HUES6 (cell line): ENCODE data around the gene EPN2.

Experiments used
- H3K27ac ChIP-seq: 2 replicates; pipeline ENCODE4 v1.7.0; 2013; ENCODE audit warnings: low read depth, mild to moderate bottlenecking, low read length, inconsistent platforms
- H3K27me3 ChIP-seq: 2 replicates; pipeline ENCODE4 v1.6.1; 2013; ENCODE audit warnings: low read length; ENCODE audit not compliant: control insufficient read depth, insufficient read depth
- H3K36me3 ChIP-seq: 2 replicates; pipeline ENCODE4 v1.6.1; 2013; ENCODE audit warnings: low read length; ENCODE audit not compliant: control insufficient read depth, insufficient read depth
- H3K4me1 ChIP-seq: 2 replicates; pipeline ENCODE4 v1.6.1; 2013; ENCODE audit warnings: low read length; ENCODE audit not compliant: control insufficient read depth, insufficient read depth
- H3K4me3 ChIP-seq: 2 replicates; pipeline ENCODE4 v1.5.1; 2013; ENCODE audit warnings: low read depth, low read length
- H3K9ac ChIP-seq: one replicate; pipeline ENCODE4 v1.6.1; 2013; ENCODE audit warnings: mild to moderate bottlenecking, low read length
- H3K9me3 ChIP-seq: 2 replicates; pipeline ENCODE4 v1.6.1; 2013; ENCODE audit warnings: low read depth, low read length; ENCODE audit not compliant: control insufficient read depth, insufficient read depth

The EPN2 gene

DNA sequence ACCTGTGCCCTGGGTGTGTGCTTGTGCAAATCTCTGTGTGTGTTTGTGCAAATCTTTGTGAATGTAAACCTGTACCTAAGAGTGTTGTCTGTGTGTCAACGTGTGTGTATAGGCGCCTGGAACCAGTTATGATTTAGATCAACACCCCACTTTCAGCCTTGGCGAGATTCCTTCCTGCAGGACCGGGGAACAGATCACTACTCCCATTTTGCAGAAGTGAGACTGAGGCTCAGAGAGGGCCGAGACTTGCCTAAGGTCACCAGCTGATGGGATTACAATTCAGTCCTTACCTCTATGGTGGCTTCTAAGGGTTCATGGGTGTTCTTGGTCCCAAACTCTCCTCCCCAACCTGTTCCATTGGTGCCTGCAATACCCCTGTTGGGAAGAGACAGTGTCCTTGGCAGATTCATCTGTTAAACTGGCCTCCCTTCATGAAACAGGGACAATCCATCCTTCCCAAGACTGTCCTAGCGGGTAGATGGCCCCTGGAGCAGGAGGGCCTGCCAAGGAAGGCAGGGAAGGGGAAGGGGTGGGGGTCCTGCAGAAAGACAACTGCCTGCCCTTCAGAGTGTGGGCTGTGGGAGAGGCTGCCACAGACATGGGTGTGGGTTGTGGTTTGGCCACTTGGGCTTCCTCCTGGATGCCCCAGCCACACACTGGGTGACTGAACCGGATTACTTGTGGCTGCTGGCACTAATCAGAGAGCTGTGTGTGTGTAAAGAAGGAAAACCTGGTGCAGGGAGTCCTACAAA, 134.3 kb downstream of the EPN2 start:
- Histone ChIP-seq H3K9me3 (no peaks in the 10 kb centered on the region), H3K4me3 (no peak overlapping the region)

DNA sequence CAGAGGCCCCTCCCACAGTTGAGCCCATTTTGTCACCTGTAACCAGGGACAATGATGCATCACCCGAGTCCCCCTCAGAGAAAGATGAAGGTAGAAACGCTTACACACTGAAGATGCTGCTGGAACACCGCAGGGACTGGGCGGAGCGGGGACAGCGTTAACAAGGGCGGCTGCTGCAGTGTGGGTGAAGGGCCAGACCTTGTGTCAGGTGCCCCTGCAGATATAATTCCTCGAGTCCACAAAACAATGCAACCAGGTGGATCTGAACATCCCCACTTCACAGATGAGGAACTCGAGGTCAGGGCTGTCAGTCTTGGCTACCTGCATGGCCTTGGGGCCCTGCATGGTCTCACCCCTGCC, 134.8 kb downstream of the EPN2 start:
- H3K27me3 ChIP-seq, result no peaks in the 10 kb centered on the region
- no peaks in the 10 kb centered on the region for H3K9me3 ChIP-seq
- H3K27ac ChIP-seq, result no peak overlapping the region
- H3K9ac ChIP-seq, result no peak overlapping the region
- H3K4me3 ChIP-seq, result no peak overlapping the region
- H3K36me3 ChIP-seq, result no peaks in the 10 kb centered on the region
- H3K4me1 ChIP-seq, result peaks cover 15% of the 10 kb centered on the region

More for the DNA sequence above, 134.3 kb downstream of the EPN2 start:
- Histone ChIP-seq H3K36me3 (no peaks in the 10 kb centered on the region), H3K27ac (no peak overlapping the region), H3K9ac (no peak overlapping the region), H3K4me1 (peaks cover 13% of the 10 kb centered on the region), H3K27me3 (no peaks in the 10 kb centered on the region)

- Histone ChIP-seq H3K27ac (no peak overlapping the region), H3K36me3 (no peaks in the 10 kb centered on the region), H3K9ac (no peak overlapping the region), H3K4me3 (no peak overlapping the region), H3K4me1 (peaks cover 16% of the 10 kb centered on the region), H3K27me3 (no peaks in the 10 kb centered on the region), H3K9me3 (no peaks in the 10 kb centered on the region)
Observed at GRCh38 chr17:19372439-19372838, 135.3 kb downstream of the EPN2 start.

DNA sequence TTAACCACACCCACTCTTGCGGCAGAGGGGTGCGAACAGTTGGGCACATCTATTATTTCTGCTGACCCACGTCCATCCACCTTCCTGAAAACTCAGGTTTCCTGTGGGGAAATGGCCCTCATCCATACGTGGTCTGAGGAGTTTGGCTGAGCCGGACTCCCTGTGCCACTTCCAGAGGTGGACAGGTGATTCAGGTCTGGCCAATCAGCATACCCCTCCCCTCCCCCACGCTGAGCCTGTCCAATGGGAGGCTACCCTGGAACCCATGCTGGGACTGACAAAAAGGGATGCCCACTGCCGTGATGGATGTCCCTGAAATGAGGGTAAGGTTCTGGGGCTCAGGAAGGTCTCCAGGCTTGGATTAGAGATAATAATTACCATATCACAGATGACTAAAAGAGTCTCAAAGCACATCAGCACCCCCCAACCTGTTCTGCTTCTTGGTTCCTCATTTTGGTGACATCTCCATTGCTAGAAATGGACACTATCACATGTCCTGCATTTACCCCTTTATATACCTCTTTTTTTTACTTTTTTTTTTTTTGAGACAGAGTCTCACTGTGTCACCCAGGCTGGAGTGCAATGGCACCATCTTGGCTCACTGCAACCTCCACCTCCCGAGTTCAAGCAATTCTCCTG, 135.8 kb downstream of the EPN2 start:
- Histone ChIP-seq H3K36me3 (no peaks in the 10 kb centered on the region), H3K4me1 (peaks cover 16% of the 10 kb centered on the region)

GRCh38 chr17:19374136-19374535, 137.0 kb downstream of the EPN2 start:
- Histone ChIP-seq H3K36me3 (no peaks in the 10 kb centered on the region), H3K27me3 (no peaks in the 10 kb centered on the region), H3K9ac (no peak overlapping the region), H3K9me3 (no peaks in the 10 kb centered on the region), H3K27ac (no peak overlapping the region), H3K4me3 (no peak overlapping the region), H3K4me1 (peaks cover 17% of the 10 kb centered on the region)

More for the DNA sequence above, 135.8 kb downstream of the EPN2 start:
- Histone ChIP-seq H3K4me3 (no peak overlapping the region), H3K27me3 (no peaks in the 10 kb centered on the region), H3K27ac (no peak overlapping the region), H3K9me3 (no peaks in the 10 kb centered on the region), H3K9ac (no peak overlapping the region)

- Histone ChIP-seq H3K4me1 (peaks cover 19% of the 10 kb centered on the region), H3K4me3 (no peak overlapping the region), H3K36me3 (peaks cover 15% of the 10 kb centered on the region), H3K9me3 (no peaks in the 10 kb centered on the region), H3K27me3 (no peaks in the 10 kb centered on the region), H3K27ac (no peak overlapping the region), H3K9ac (no peak overlapping the region)
Observed at GRCh38 chr17:19375732-19376131, 138.6 kb downstream of the EPN2 start.

- no peaks in the 10 kb centered on the region for H3K27me3 ChIP-seq
- H3K9me3 ChIP-seq, result no peaks in the 10 kb centered on the region
- peak overlapping the region; percentile 87 for H3K9ac ChIP-seq
- peak overlapping the region; percentile 70 for H3K4me3 ChIP-seq
- H3K27ac ChIP-seq, result peak overlapping the region; percentile 35; the same call in 1 of the 2 replicates
- H3K4me1 ChIP-seq, result peaks cover 15% of the 10 kb centered on the region
- H3K36me3 ChIP-seq, result peaks cover 25% of the 10 kb centered on the region
Observed at GRCh38 chr17:19376811-19377210, 139.6 kb downstream of the EPN2 start.

DNA sequence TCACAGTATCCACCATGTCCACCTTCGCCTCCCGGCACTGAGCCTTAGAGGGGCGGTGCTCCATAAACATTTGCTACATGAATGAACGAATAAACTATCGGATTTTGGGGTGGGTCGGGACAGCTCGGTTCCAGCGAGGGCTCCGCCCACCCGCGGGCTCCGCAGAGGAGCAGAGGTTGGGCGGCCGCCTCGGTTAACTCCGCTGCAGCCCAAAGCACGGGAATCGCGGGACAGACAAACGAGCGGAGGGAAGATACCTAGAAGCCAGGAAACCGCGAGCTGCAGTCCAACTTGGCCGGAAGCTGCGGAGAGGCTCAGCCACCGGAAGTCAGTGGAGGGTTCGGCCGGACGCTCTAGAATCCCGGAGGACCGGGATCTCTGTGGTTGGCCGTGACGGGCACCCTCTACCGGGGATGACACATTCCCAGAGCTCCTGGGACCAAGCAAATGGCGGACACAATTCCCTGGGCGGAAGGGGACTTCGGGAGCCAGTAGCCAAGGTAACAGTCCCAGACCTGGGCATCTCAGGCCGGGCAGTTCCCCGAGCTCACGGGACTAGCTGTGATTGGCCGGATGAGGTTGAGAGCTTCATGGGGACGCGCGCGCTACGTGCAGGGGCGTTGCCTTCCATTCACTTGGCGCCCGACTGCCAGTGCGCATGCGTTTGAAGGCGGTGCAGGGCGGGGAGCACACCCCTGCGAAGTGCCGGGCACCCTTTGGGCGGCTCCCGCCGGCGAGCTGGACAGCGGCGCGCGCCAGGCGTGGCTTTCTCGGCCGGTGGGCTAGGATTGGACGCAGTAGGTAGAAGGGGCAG, 140.6 kb downstream of the EPN2 start:
- H3K36me3 ChIP-seq, result peaks cover 32% of the 10 kb centered on the region
- peak overlapping the region; percentile 87 for H3K9ac ChIP-seq
- H3K27ac ChIP-seq, result peak overlapping the region; percentile 35
- no peaks in the 10 kb centered on the region for H3K27me3 ChIP-seq
- peaks cover 12% of the 10 kb centered on the region for H3K4me1 ChIP-seq
- peak overlapping the region; percentile 70 for H3K4me3 ChIP-seq
- no peaks in the 10 kb centered on the region for H3K9me3 ChIP-seq

DNA sequence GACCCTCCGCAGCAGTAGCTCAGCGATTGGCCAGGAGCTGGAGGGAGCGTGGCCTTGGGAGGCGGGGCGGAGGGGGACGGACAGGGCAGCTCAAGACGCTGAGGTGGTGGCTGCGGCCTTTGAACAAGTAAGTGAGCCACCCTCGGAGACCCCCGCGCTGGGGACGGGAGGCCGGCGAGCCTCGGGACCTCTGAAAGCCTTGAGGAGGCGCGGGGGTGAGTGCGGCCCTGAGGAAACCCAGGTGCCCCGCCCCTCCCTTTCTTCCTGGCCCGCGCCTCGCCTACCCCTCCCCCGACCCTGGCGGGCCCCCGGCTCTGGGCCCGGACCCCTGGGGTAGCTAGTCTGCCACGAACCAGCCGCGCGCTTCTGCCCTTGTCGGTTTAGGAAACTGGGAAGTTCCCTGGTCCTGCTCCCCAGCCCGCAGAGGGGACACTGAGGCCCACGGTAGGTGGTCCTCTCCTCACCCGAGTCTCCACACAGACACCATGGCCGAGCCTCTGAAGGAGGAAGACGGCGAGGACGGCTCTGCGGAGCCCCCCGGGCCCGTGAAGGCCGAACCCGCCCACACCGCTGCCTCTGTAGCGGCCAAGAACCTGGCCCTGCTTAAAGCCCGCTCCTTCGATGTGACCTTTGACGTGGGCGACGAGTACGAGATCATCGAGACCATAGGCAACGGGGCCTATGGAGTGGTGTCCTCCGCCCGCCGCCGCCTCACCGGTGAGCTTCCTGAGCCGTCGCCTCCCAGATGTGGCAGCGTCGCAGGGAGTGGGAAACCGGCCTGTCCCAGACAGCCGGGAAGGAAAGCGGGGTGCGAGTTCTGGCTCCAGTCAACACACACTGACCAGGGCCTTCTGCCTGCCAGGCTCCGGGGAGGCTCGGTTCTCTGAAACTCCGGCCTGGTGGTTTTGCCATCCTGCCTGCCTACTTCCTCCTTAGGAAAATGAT, 141.5 kb downstream of the EPN2 start, which contains the start of gene MAPK7:
Gene MAPK7, plus strand, starts transcription at position 83 of the 945 bp plus-strand sequence. Its CDS starts 403 bp downstream, at position 486.
- peak within 1 kb of the TSS; percentile 92 for H3K9ac ChIP-seq
- no peaks in the 10 kb centered on the region for H3K9me3 ChIP-seq
- H3K27ac ChIP-seq, result peak within 1 kb of the TSS; percentile 85
- H3K27me3 ChIP-seq, result no peaks in the 10 kb centered on the region
- peaks cover 10% of the 10 kb centered on the region; the same call in 1 of the 2 replicates for H3K4me1 ChIP-seq
- H3K36me3 ChIP-seq, result peaks cover 41% of the 10 kb centered on the region
- peak within 1 kb of the TSS; percentile 70 for H3K4me3 ChIP-seq

DNA sequence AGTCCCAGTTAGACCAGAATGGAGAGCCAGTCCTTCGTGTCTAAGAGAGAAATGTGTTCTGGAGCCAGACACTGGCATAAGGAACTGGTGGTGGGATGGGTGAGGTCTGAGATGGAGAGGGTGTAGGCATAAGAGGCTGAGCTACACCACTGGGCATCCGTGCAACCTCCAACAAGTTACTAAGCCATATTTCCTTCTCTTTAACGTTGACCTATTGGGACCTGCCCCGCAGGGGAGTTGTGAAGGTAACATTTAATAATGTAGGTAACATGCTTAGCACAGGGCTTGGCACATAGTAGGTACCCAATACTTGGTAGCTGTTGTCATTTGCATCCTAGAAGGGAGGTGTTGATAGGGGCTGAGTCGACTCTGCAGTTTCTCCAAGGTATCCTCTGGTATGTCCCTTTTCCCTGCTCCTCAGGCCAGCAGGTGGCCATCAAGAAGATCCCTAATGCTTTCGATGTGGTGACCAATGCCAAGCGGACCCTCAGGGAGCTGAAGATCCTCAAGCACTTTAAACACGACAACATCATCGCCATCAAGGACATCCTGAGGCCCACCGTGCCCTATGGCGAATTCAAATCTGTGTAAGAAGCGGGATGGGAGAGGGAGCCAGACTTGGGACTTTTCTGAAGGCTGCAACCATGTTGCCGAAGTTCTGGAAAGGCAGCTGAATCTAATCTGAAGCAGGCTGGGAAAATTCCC, 142.3 kb downstream of the EPN2 start:
- H3K4me3 ChIP-seq, result peak overlapping the region; percentile 70
- H3K9ac ChIP-seq, result peak overlapping the region; percentile 92
- H3K4me1 ChIP-seq, result peaks cover 13% of the 10 kb centered on the region; the same call in 1 of the 2 replicates
- H3K36me3 ChIP-seq, result peaks cover 49% of the 10 kb centered on the region
- H3K9me3 ChIP-seq, result no peaks in the 10 kb centered on the region
- H3K27me3 ChIP-seq, result no peaks in the 10 kb centered on the region
- H3K27ac ChIP-seq, result no peak overlapping the region
